HEK293T (cell line): Measurements from ENCODE around the gene PTPN2.

Experiments used
- CTCF ChIA-PET: fragments of 350-600 bp; formaldehyde crosslinking; extraction: SDS; loops from one replicate; lab custom pipeline; 2021; ENCODE audit warnings: antibody characterized with exemption, inconsistent platforms; lab: Yijun Ruan, JAX
- POLR2A ChIA-PET: fragments of 350-600 bp; formaldehyde crosslinking; extraction: SDS; loops from one replicate; lab custom pipeline; 2020; ENCODE audit warnings: antibody characterized with exemption, inconsistent platforms; lab: Yijun Ruan, JAX
- DNase-seq: peaks from one replicate; pipeline ENCODE4 v3.0.0; 2012; ENCODE audit warnings: mixed read lengths; ENCODE audit errors: extremely low spot score
- ARNT ChIP-seq: fragments of 450-650 bp; IDR thresholded peaks from 2 replicates; pipeline ENCODE4 v1.6.1; 2017; ENCODE audit warnings: mild to moderate bottlenecking
- BHLHE40 ChIP-seq: fragments of 450-650 bp; IDR thresholded peaks from 2 replicates; pipeline ENCODE4 v1.6.1; 2016; ENCODE audit warnings: mild to moderate bottlenecking, moderate library complexity, borderline replicate concordance
- CTBP1 ChIP-seq: fragments of 450-650 bp; IDR thresholded peaks from 2 replicates; pipeline ENCODE4 v1.6.1; 2016; ENCODE audit warnings: borderline replicate concordance
- ELF4 ChIP-seq: fragments of 450-650 bp; IDR thresholded peaks from 2 replicates; pipeline ENCODE4 v1.6.1; 2017; ENCODE audit warnings: antibody characterized with exemption
- FOXA1 ChIP-seq: fragments of 450-650 bp; IDR thresholded peaks from 2 replicates; pipeline ENCODE4 v1.6.1; 2016; ENCODE audit warnings: mild to moderate bottlenecking
- FOXK2 ChIP-seq: fragments of 450-650 bp; IDR thresholded peaks from 2 replicates; pipeline ENCODE4 v1.6.1; 2016; ENCODE audit warnings: mild to moderate bottlenecking
- FOXM1 ChIP-seq: fragments of 450-650 bp; IDR thresholded peaks from 2 replicates; pipeline ENCODE4 v1.6.1; 2017; ENCODE audit warnings: mild to moderate bottlenecking, borderline replicate concordance
- HDGF ChIP-seq: fragments of 450-650 bp; IDR thresholded peaks from 2 replicates; pipeline ENCODE4 v1.6.1; 2017; ENCODE audit warnings: antibody characterized with exemption, borderline replicate concordance
- L3MBTL2 ChIP-seq: fragments of 450-650 bp; conservative IDR thresholded peaks from 2 replicates; pipeline ENCODE4 v1.6.1; 2016; ENCODE audit warnings: mild to moderate bottlenecking
- LEF1 ChIP-seq: fragments of 450-650 bp; IDR thresholded peaks from 2 replicates; pipeline ENCODE4 v1.6.1; 2017; ENCODE audit warnings: mild to moderate bottlenecking, borderline replicate concordance
- NFRKB ChIP-seq: fragments of 450-650 bp; IDR thresholded peaks from 2 replicates; pipeline ENCODE4 v1.6.1; 2016; ENCODE audit warnings: mild to moderate bottlenecking, moderate library complexity
- PKNOX1 ChIP-seq: fragments of 450-650 bp; IDR thresholded peaks from 2 replicates; pipeline ENCODE4 v1.6.1; 2016
- SP1 ChIP-seq: fragments of 450-650 bp; IDR thresholded peaks from 2 replicates; pipeline ENCODE4 v1.6.1; 2017
- SUZ12 ChIP-seq: fragments of 450-650 bp; IDR thresholded peaks from 2 replicates; pipeline ENCODE4 v1.6.1; 2016; ENCODE audit warnings: mild to moderate bottlenecking
- TARDBP ChIP-seq: fragments of 450-650 bp; IDR thresholded peaks from 2 replicates; pipeline ENCODE4 v1.6.1; 2016
- ZNF384 ChIP-seq: fragments of 450-650 bp; IDR thresholded peaks from 2 replicates; pipeline ENCODE4 v1.6.1; 2016

The PTPN2 gene

GRCh38 chr18:12819322-12819721 lies 64.7 kb downstream of the PTPN2 start:
- CTCF ChIA-PET, result no interaction called here
- POLR2A ChIA-PET, result interaction anchor here (0.7 kb wide), 1 partner anchor 66 kb away, joined by 4 read pairs; no protein-coding TSS in a partner anchor
- DNase-seq, result no peak
- TF ChIP-seq TARDBP, result no peak
- no peak for TF ChIP-seq PKNOX1
- no peak for TF ChIP-seq CTBP1
- TF ChIP-seq ELF4, result no peak
- no peak for TF ChIP-seq LEF1
- no peak for TF ChIP-seq SP1
- no peak for TF ChIP-seq ARNT
- TF ChIP-seq FOXK2, result no peak
- no peak for TF ChIP-seq BHLHE40
- no peak for TF ChIP-seq NFRKB
- TF ChIP-seq L3MBTL2, result no peak
- TF ChIP-seq FOXA1, result no peak
- TF ChIP-seq HDGF, result no peak
- TF ChIP-seq ZNF384, result no peak
- TF ChIP-seq SUZ12, result no peak
- TF ChIP-seq FOXM1, result no peak

DNA sequence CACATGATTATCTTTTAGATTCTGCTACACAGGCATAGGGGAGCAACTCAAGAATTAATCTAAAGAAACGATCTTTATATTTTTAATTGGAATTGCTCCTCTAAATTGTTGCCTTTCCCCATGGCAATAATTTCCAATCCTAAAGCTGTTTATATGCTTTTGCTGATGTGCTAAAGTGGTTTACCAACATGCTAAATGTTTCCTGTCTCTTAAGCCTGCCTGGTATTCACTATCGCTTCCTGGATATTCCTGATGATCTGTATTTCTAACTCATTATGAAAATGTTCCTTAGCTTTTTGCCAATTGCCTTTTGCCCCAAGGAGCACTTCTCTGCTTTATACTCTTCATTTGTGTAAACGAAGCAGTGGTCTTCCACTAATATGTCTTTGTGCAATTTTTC lies 65.8 kb downstream of the PTPN2 start:
- POLR2A ChIA-PET, result no interaction called here
- TF ChIP-seq HDGF, result no peak
- TF ChIP-seq ZNF384, result no peak
- no peak for TF ChIP-seq TARDBP
- no peak for TF ChIP-seq BHLHE40
- CTCF ChIA-PET, result no interaction called here

GRCh38 chr18:12816451-12816850 lies 67.6 kb downstream of the PTPN2 start:
- no peak for TF ChIP-seq FOXA1
- TF ChIP-seq PKNOX1, result no peak
- TF ChIP-seq NFRKB, result no peak
- no peak for TF ChIP-seq BHLHE40
- CTCF ChIA-PET, result no interaction called here
- no peak for DNase-seq
- POLR2A ChIA-PET, result no interaction called here

More for the DNA sequence above, 65.8 kb downstream of the PTPN2 start:
- no peak for DNase-seq

- POLR2A ChIA-PET, result no interaction called here
Observed at GRCh38 chr18:12811191-12811950, 72.7 kb downstream of the PTPN2 start.

DNA sequence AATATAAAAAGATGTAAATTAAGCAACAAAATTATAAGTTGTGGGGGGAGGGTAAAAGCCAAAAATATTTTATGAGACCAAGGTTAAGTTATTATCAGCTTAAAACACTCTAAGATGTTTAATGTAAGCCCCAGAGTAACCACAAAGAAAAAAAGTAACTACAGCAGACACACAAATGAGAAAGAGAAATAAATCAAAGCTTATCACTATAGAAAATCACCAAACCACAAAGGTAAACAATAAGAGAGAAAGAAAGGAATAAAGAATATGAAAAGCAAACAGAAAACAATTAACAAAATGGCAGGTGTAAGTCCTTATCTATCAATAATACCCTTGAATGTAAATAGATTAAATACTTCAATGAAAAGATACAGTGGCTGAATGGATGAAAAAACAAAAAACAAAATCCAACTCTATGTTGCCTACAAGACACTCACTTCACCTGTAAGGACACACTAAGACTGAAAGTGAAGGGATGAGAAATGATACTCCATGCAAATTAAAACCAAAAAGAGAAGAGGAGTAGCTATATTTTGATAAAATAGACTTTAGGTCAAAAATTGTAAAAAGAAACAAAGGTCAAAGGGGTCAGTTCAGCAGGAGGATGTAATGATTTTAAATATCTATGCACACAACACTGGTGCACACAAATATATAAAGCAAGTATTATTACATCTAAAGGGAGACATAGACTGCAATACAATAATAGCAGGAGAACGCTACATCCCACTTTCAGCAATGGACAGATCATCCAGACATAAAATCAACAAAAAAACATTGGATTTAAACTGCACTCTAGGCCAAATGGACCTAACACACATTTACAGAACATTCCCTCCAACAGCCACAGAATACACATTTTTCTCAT lies 80.7 kb downstream of the PTPN2 start:
- TF ChIP-seq FOXM1 (no peak), BHLHE40 (no peak), PKNOX1 (no peak)
- CTCF ChIA-PET, result no interaction called here
- no peak for DNase-seq
- POLR2A ChIA-PET, result no interaction called here

More at GRCh38 chr18:12811191-12811950, 72.7 kb downstream of the PTPN2 start:
- DNase-seq, result no peak
- CTCF ChIA-PET, result no interaction called here
- TF ChIP-seq FOXA1, result no peak
- TF ChIP-seq TARDBP, result no peak
- no peak for TF ChIP-seq HDGF
- TF ChIP-seq SP1, result no peak
- TF ChIP-seq BHLHE40, result no peak
- no peak for TF ChIP-seq FOXK2
- TF ChIP-seq PKNOX1, result no peak
- TF ChIP-seq ZNF384, result no peak
- no peak for TF ChIP-seq CTBP1
- TF ChIP-seq L3MBTL2, result no peak
- TF ChIP-seq SUZ12, result no peak
- no peak for TF ChIP-seq ELF4
- TF ChIP-seq LEF1, result no peak
- no peak for TF ChIP-seq FOXM1
- TF ChIP-seq ARNT, result no peak
- TF ChIP-seq NFRKB, result no peak

GRCh38 chr18:12802538-12802937 lies 81.5 kb downstream of the PTPN2 start:
- TF ChIP-seq ELF4 (no peak), CTBP1 (no peak), TARDBP (no peak), FOXA1 (no peak), LEF1 (no peak), FOXM1 (no peak), FOXK2 (no peak), L3MBTL2 (no peak), SP1 (no peak), NFRKB (no peak), PKNOX1 (no peak), BHLHE40 (no peak), SUZ12 (no peak), ZNF384 (no peak)
- ChIA-PET POLR2A (no interaction called here), CTCF (no interaction called here)
- no peak for DNase-seq
